Measurements from ENCODE around the gene FRMD8. TPM values are rescaled to one million over a fixed set of nuclear protein-coding genes. Genes with fewer than 3 reads are reported as not detected.

FRMD8 gene
- total and polyA plus RNA-seq, 9 of the 15 experiments (the other 6 are each of a cell fraction or from before 2014, with no cell fraction given), result 4.5 to 54.5 (median 15.8) TPM

- TF ChIP-seq ZBTB40 (IDR thresholded peaks at IDR 0.05), result no peak; the same call in 1 of the 2 replicates
- no peak for TF ChIP-seq ZBTB40 (CRISPR knock-in tag; IDR thresholded peaks at IDR 0.05)
- TF ChIP-seq POLR3G (IDR thresholded peaks at IDR 0.05; ENCODE audit: extremely low read depth, insufficient read length, insufficient replicate concordance), result no peak
- TF ChIP-seq ZNF232 (CRISPR knock-in tag; IDR thresholded peaks at IDR 0.05), result no peak
- TF ChIP-seq PCBP1 (IDR thresholded peaks at IDR 0.05; ENCODE audit: low read depth, low read length, poor library complexity, severe bottlenecking), result no peak
- 0 out of 2 replicates have a peak, but pooled peaks have one; percentile 1 for TF ChIP-seq TEAD4 (IDR thresholded peaks at IDR 0.05; ENCODE audit: low read length)
- TF ChIP-seq TEAD4 (CRISPR knock-in tag; IDR thresholded peaks at IDR 0.05; ENCODE audit: borderline replicate concordance), result no peak
- TF ChIP-seq ETV6 (IDR thresholded peaks at IDR 0.05; ENCODE audit: borderline replicate concordance in 1 of 2, low read depth in 2 of 2, low read length in 1 of 2), result no peak
- no peak for TF ChIP-seq ETV6 (CRISPR knock-in tag; IDR thresholded peaks at IDR 0.05; ENCODE audit: borderline replicate concordance)
- TF ChIP-seq ZNF436 (CRISPR knock-in tag; IDR thresholded peaks at IDR 0.05), result peak; percentile 68
- no peak for TF ChIP-seq ELF2 (CRISPR knock-in tag; IDR thresholded peaks at IDR 0.05)
- TF ChIP-seq TCF7L2 (IDR thresholded peaks at IDR 0.05; ENCODE audit: low read depth, low read length), result no peak
- peak; percentile 68 for TF ChIP-seq ETS1 (conservative IDR thresholded peaks at IDR 0.05; ENCODE audit: control insufficient read depth, low read depth, low read length)
- TF ChIP-seq ZBTB9 (CRISPR knock-in tag; IDR thresholded peaks at IDR 0.05), result 0 out of 2 replicates have a peak, but pooled peaks have one; percentile 13
- TF ChIP-seq MEF2A (IDR thresholded peaks at IDR 0.05; ENCODE audit: control insufficient read depth, low read depth, low read length), result no peak; the same call in 1 of the 2 replicates
Measured at GRCh38 chr11:65423516-65424204, 37.2 kb downstream of the FRMD8 start (continued).

All from K562 (cell line).